ENCODE data around the gene FAIM2. TPM values are rescaled to one million over a fixed set of nuclear protein-coding genes. Genes with fewer than 3 reads are reported as not detected.

Gene FAIM2
- total and polyA plus RNA-seq, 2 donors from 2014 or later = 1.3 to 5.5 TPM

DNA sequence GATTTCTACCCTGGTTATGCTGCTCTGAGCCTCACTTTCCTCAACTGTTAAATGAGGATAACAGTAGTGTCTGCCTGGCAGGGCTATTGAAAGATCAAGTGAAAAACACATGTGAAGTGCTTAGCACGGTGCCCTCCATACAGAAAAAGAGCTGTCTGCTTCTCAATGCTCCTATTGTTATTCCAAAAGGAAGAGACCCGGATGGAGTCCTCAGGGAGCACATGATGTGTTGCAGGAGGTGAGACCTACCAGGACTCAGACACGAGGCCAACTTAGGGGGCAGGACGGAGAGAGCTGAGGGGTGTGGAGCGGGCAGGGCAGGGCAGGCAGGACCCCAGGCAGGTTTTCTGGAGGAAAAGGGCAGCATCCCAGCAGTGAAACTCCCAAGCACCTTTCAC is 8.9 kb downstream of the FAIM2 start:
- no peak overlapping the region for H3K9ac ChIP-seq (ENCODE audit: low read length in 3 of 3)
- FAIRE-seq (no peak), DNase-seq (peak in 1 of 5 donors; percentile 47)
- no peak overlapping the region for H3K4me3 ChIP-seq (ENCODE audit: low read length in 3 of 3)
- no peak for TF ChIP-seq CTCF (IDR thresholded peaks at IDR 0.05; ENCODE audit: borderline replicate concordance, extremely low read depth, insufficient read depth)
- no peaks in the 10 kb centered on the region for H3K27me3 ChIP-seq (ENCODE audit: control insufficient read depth, insufficient read depth, low read length)
- H3K36me3 ChIP-seq (ENCODE audit: control insufficient read depth in 2 of 3, insufficient read depth in 3 of 3, low read length in 3 of 3) = no peaks in the 10 kb centered on the region
- no peaks in the 10 kb centered on the region for H3K9me3 ChIP-seq (ENCODE audit: control insufficient read depth in 2 of 3, insufficient read depth in 1 of 3, low read length in 3 of 3)
- intact Hi-C loops (cut with DNase I) = no loop called here
- peaks cover 0 to 5% (median 2%) of the 10 kb centered on the region in 3 donors for H3K4me1 ChIP-seq (ENCODE audit: control insufficient read depth in 2 of 3, insufficient read depth in 2 of 3, low read depth in 1 of 3, low read length in 3 of 3)
- H3K27ac ChIP-seq (ENCODE audit: low read depth in 2 of 2, low read length in 2 of 2) = no peak overlapping the region

DNA sequence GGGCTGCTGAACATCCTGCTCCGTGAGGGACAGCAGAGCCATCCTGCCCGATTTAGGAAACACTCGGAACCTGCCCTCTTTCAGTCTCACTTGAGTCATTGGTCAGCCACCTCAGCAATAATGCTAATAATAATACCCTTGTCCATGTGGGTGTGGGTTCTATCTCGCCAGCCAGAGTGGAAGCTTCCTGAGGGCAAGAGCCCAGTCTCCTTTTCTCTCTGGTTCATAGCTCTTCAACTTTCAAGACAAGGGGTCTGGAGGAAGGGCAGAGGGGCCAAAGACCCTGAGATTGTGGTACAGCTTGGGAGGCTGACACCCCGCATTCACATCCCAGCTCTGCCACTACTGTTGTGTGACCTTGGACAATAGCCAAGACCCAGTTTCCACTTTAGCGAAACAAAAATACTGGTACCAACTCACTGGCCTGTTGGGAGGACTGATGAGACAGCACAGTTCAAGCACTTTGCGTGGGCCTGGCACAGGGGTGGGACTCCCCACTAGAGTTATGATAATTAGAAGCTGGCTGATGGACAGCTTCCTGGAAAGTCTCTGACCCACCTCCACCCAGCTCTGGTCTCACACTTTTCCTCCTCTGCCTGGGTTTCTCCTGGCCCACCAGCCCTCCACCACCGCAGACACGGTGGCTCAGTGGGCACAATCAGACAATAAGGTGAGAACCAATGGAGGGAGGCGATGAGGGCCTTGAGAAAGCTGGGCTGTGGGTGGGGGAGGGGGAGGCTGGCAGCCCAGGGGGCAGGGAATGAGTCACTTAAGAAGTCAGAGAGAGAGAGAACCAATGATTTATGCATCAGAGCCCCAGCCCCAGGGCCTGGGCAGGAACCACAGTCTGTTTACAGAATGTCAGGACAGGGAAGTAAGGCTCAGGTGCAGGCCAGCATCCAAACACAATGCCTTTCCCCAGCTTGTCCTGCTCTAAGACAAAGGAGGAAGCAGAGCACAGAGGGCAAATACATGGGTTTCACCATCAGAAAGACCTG is 9.6 kb downstream of the FAIM2 start:
- no peak for TF ChIP-seq CTCF (IDR thresholded peaks at IDR 0.05; ENCODE audit: borderline replicate concordance, extremely low read depth, insufficient read depth)
- peak; percentile 57 to 85 (median 66) for DNase-seq
- Histone ChIP-seq H3K9ac (ENCODE audit: low read length in 3 of 3) (no peak overlapping the region), H3K4me3 (ENCODE audit: low read length in 3 of 3) (no peak overlapping the region), H3K27ac (ENCODE audit: low read depth in 2 of 2, low read length in 2 of 2) (peak overlapping the region in 1 of 2 donors; percentile 36), H3K4me1 (ENCODE audit: control insufficient read depth in 2 of 3, insufficient read depth in 2 of 3, low read depth in 1 of 3, low read length in 3 of 3) (peaks cover 0 to 5% (median 2%) of the 10 kb centered on the region in 3 donors), H3K9me3 (ENCODE audit: control insufficient read depth in 2 of 3, insufficient read depth in 1 of 3, low read length in 3 of 3) (no peaks in the 10 kb centered on the region), H3K36me3 (ENCODE audit: control insufficient read depth in 2 of 3, insufficient read depth in 3 of 3, low read length in 3 of 3) (no peaks in the 10 kb centered on the region), H3K27me3 (ENCODE audit: control insufficient read depth, insufficient read depth, low read length) (no peaks in the 10 kb centered on the region)
- no peak for FAIRE-seq
- intact Hi-C loops (cut with DNase I) = no loop called here

GRCh38 chr12:49892732-49893317 is 10.9 kb downstream of the FAIM2 start:
- FAIRE-seq = no peak
- no peak for TF ChIP-seq CTCF (IDR thresholded peaks at IDR 0.05; ENCODE audit: borderline replicate concordance, extremely low read depth, insufficient read depth)
- H3K27me3 ChIP-seq (ENCODE audit: control insufficient read depth, insufficient read depth, low read length) = no peaks in the 10 kb centered on the region
- no peak overlapping the region for H3K27ac ChIP-seq (ENCODE audit: low read depth in 2 of 2, low read length in 2 of 2)
- H3K9ac ChIP-seq (ENCODE audit: low read length in 3 of 3) = no peak overlapping the region
- H3K4me3 ChIP-seq (ENCODE audit: low read length in 3 of 3) = no peak overlapping the region
- H3K9me3 ChIP-seq (ENCODE audit: control insufficient read depth in 2 of 3, insufficient read depth in 1 of 3, low read length in 3 of 3) = no peaks in the 10 kb centered on the region
- DNase-seq = no peak
- no peaks in the 10 kb centered on the region for H3K36me3 ChIP-seq (ENCODE audit: control insufficient read depth in 2 of 3, insufficient read depth in 3 of 3, low read length in 3 of 3)
- peaks cover 0 to 5% (median 2%) of the 10 kb centered on the region in 3 donors for H3K4me1 ChIP-seq (ENCODE audit: control insufficient read depth in 2 of 3, insufficient read depth in 2 of 3, low read depth in 1 of 3, low read length in 3 of 3)
- intact Hi-C loops (cut with DNase I) = no loop called here

Measured in kidney (tissue), 14 donors.